Stimulated activated CD8-positive, alpha-beta memory T cell treated with anti-CD3 and anti-CD28 coated beads, Interleukin-15, amount 100 ng/mL, for 1 hour (primary cell): Measurements from ENCODE around the gene OR11H12.
"Not testable (repeated sequence)": the region's sequence is repeated elsewhere in the genome, so short reads cannot be mapped to it uniquely, and the experiment has no call there.

ENCODE experiments used
- DNase-seq: peaks from one replicate; pipeline ENCODE4 v3.0.0-alpha.2; 2020; ENCODE audit warnings: low read depth

The OR11H12 gene

GRCh38 chr14:18600817-18601216 lies at the start of gene OR11H12:
TSS of gene OR11H12 (plus strand) at chr14:18601117. CDS start at chr14:18601117, 0 bp downstream.
- DNase-seq, result not testable (repeated sequence)

- not testable (repeated sequence) for DNase-seq
Observed at GRCh38 chr14:18582908-18583307, 18.0 kb upstream of the OR11H12 start.

GRCh38 chr14:18626610-18627213 lies 25.8 kb downstream of the OR11H12 start:
- DNase-seq, result not testable (repeated sequence)

- DNase-seq, result not testable (repeated sequence)
Observed at GRCh38 chr14:18636066-18636465, 35.1 kb downstream of the OR11H12 start.

GRCh38 chr14:18638032-18638431 lies 37.1 kb downstream of the OR11H12 start:
- not testable (repeated sequence) for DNase-seq

- not testable (repeated sequence) for DNase-seq
Observed at GRCh38 chr14:18638785-18639184, 37.9 kb downstream of the OR11H12 start.

GRCh38 chr14:18646075-18646730 lies 45.3 kb downstream of the OR11H12 start:
- DNase-seq, result not testable (repeated sequence)
